Measurements from ENCODE around the gene TACC3.

- TF ChIP-seq POLR2A (IDR thresholded peaks at IDR 0.05) (no peak), CTCF (IDR thresholded peaks at IDR 0.05) (no peak), POLR2AphosphoS5 (IDR thresholded peaks at IDR 0.05) (no peak), EP300 (IDR thresholded peaks at IDR 0.05) (no peak)
These were observed 3.9 kb upstream of the TACC3 start for GRCh38 chr4:1717129-1718094.

Measured in upper lobe of left lung (tissue), 4 donors.